B cell (primary cell): ENCODE data around the gene NLGN1. TPM values are rescaled to one million over a fixed set of nuclear protein-coding genes. Genes with fewer than 3 reads are reported as not detected.

ENCODE experiments used
- ATAC-seq: fragments of 200-7000 bp; cut with Tn5 transposase; one replicate; pipeline ENCODE4 v1.10.0; 2021; ENCODE audit warnings: low read depth, mild to moderate bottlenecking, moderate number of reproducible peaks, moderate library complexity
- CTCF ChIA-PET: fragments of 350-600 bp; sonication (Branson Sonifier 250); formaldehyde crosslinking; loops from one replicate; lab custom pipeline; 2021; ENCODE audit warnings: antibody characterized with exemption, inconsistent platforms; lab: Charles Lee
- POLR2A ChIA-PET: fragments of 350-600 bp; sonication (Branson Sonifier 250); formaldehyde crosslinking; loops from one replicate; lab custom pipeline; 2021; ENCODE audit warnings: antibody characterized with exemption; lab: Charles Lee
- DNase-seq: peaks from one replicate; pipeline ENCODE4 v3.0.0; 2013
- H2AFZ ChIP-seq: 2 replicates; pipeline ENCODE4 v1.6.1; 2012; ENCODE audit warnings: mild to moderate bottlenecking, low read depth, low read length; ENCODE audit not compliant: insufficient read depth, poor library complexity, severe bottlenecking
- H3K27ac ChIP-seq, 2 donors: 1 replicate in 1 of 2; 2 replicates in 1 of 2; pipeline ENCODE4 v1.5.1; 2012 to 2013; ENCODE audit warnings: low read length in 2 of 2, mild to moderate bottlenecking in 2 of 2, moderate library complexity in 1 of 2
- H3K27me3 ChIP-seq, 4 experiments: fragments of 200-600 bp in 1 of 4; sonication (generic) in 1 of 4; replicated peaks in 1 of 4; 1 replicate in 2 of 4; 2 replicates in 2 of 4; pipeline versions ENCODE4 v1.6.1 to v1.7.0; 2013 to 2016; ENCODE audit warnings: low read length in 3 of 4, mild to moderate bottlenecking in 2 of 4, mixed read lengths in 1 of 4, moderate library complexity in 1 of 4; ENCODE audit not compliant: insufficient read depth in 4 of 4, control insufficient read depth in 3 of 4; ENCODE audit errors: control extremely low read depth in 1 of 4
- H3K36me3 ChIP-seq, 2 experiments: replicated peaks in 1 of 2; 1 replicate in 1 of 2; 2 replicates in 1 of 2; pipeline versions ENCODE4 v1.6.1 to v1.7.1; 2013; ENCODE audit warnings: low read length in 1 of 2; ENCODE audit not compliant: insufficient read depth in 2 of 2, control insufficient read depth in 1 of 2; ENCODE audit errors: control extremely low read depth in 1 of 2, extremely low read depth in 1 of 2
- H3K4me1 ChIP-seq, 2 donors: fragments of 200-600 bp in 1 of 2; sonication (generic) in 1 of 2; 1 replicate in 1 of 2; 2 replicates in 1 of 2; pipeline versions ENCODE4 v1.5.1 to v1.6.1; 2013 to 2017; ENCODE audit warnings: low read length in 2 of 2; ENCODE audit not compliant: control insufficient read depth in 2 of 2, insufficient read depth in 2 of 2
- H3K4me2 ChIP-seq: replicated peaks from 2 replicates; pipeline ENCODE3; 2012; ENCODE audit warnings: mild to moderate bottlenecking, low read depth, low read length; ENCODE audit not compliant: poor library complexity, severe bottlenecking
- H3K4me3 ChIP-seq, 5 experiments: fragments of 200-600 bp in 1 of 5; sonication (generic) in 1 of 5; 1 replicate in 3 of 5; 2 replicates in 2 of 5; pipeline versions ENCODE4 v1.5.1 to v1.7.0; 2011 to 2016; ENCODE audit warnings: low read length in 4 of 5, mild to moderate bottlenecking in 4 of 5, low read depth in 2 of 5, control low read depth in 1 of 5, moderate library complexity in 1 of 5; ENCODE audit not compliant: insufficient read depth in 1 of 5; ENCODE audit errors: control extremely low read depth in 1 of 5, extremely low read depth in 1 of 5
- H3K79me2 ChIP-seq: fragments of 200-600 bp; sonication (generic); one replicate; pipeline ENCODE4 v1.6.0; 2016; ENCODE audit warnings: low read length; ENCODE audit not compliant: control insufficient read depth, insufficient read depth
- H3K9ac ChIP-seq: fragments of 200-600 bp; sonication (generic); 2 replicates; pipeline ENCODE4 v1.6.1; 2017; ENCODE audit warnings: mild to moderate bottlenecking, low read length, moderate library complexity
- H3K9me3 ChIP-seq, 3 donors: one replicate each; pipeline versions ENCODE4 v1.6.1 to v1.7.1; 2013; ENCODE audit warnings: low read length in 2 of 3; ENCODE audit not compliant: control insufficient read depth in 2 of 3, insufficient read depth in 1 of 3; ENCODE audit errors: control extremely low read depth in 1 of 3
- H4K20me1 ChIP-seq: 2 replicates; pipeline ENCODE4 v1.6.0; 2012; ENCODE audit warnings: mild to moderate bottlenecking, low read length; ENCODE audit not compliant: insufficient read depth, control insufficient read depth, poor library complexity, severe bottlenecking
- H3K27ac Mint-ChIP-seq: one replicate; pipeline ENCODE4 v1.8.0; 2021; ENCODE audit warnings: mixed read lengths
- H3K27me3 Mint-ChIP-seq: one replicate; pipeline ENCODE4 v1.8.0; 2021; ENCODE audit warnings: mixed read lengths
- H3K4me1 Mint-ChIP-seq: one replicate; pipeline ENCODE4 v1.8.0; 2021; ENCODE audit warnings: mixed read lengths
- H3K4me3 Mint-ChIP-seq: one replicate; pipeline ENCODE4 v1.8.0; 2021; ENCODE audit warnings: mixed read lengths
- H3K9me3 Mint-ChIP-seq: one replicate; pipeline ENCODE4 v1.8.0; 2022; ENCODE audit warnings: mixed read lengths; ENCODE audit not compliant: insufficient read depth
- CTCF ChIP-seq: fragments of 200-600 bp; IDR thresholded peaks from one replicate; pipeline ENCODE4 v1.8.0; 2022; ENCODE audit warnings: antibody characterized with exemption, mild to moderate bottlenecking
- EZH2 ChIP-seq: IDR thresholded peaks from 2 replicates; pipeline ENCODE4 v1.6.1; 2012; ENCODE audit warnings: borderline replicate concordance, low read depth, mild to moderate bottlenecking, moderate library complexity, low read length; ENCODE audit not compliant: insufficient read depth, poor library complexity, severe bottlenecking
- WGBS: methylation state at CpG from one replicate; pipeline ENCODE4 v1.1.5; 2013; ENCODE audit warnings: missing lambda C conversion rate; ENCODE audit not compliant: insufficient coverage; 5-methylcytosine and 5-hydroxymethylcytosine counted together
- intact Hi-C: fragments of 100-400 bp; cut with micrococcal nuclease; formaldehyde crosslinking; loops from one replicate; pipeline ENCODE4 v1.10.0; 2022
- polyA plus RNA-seq: library from polyadenylated mRNA; depleted of rRNA; stranded (reverse); fragments of >200 nt; gene quantifications from 2 replicates; pipeline ENCODE4 v1.2.3, GENCODE V29; 2012
- total RNA-seq, 2 donors: library from RNA; stranded (reverse); fragments of 120-200 nt in 1 of 2; gene quantifications; 1 replicate in 1 of 2; 2 replicates in 1 of 2; pipeline versions ENCODE4 v1.2.3 to v1.2.4, GENCODE V29; 2013 to 2022

Gene NLGN1
- total and polyA plus RNA-seq, 2 donors (not counting 1 experiment from before 2014, with no cell fraction given), result not detected

GRCh38 chr3:174159604-174160003 lies 762.1 kb downstream of the NLGN1 start:
- H3K4me3 Mint-ChIP-seq, result no peak overlapping the region

GRCh38 chr3:174162550-174162949 lies 765.0 kb downstream of the NLGN1 start:
- Mint-ChIP-seq H3K4me3 (no peak overlapping the region), H3K4me1 (no peaks in the 10 kb centered on the region), H3K27me3 (no peaks in the 10 kb centered on the region), H3K9me3 (peaks cover 12% of the 10 kb centered on the region), H3K27ac (no peak overlapping the region)
- WGBS, result no CpG with 5 or more reads among the region's 1 CpG
- H3K27ac ChIP-seq, result no peak overlapping the region
- no peaks in the 10 kb centered on the region for H3K27me3 ChIP-seq
- H3K4me3 ChIP-seq, result no peak overlapping the region
- no peaks in the 10 kb centered on the region for H3K4me1 ChIP-seq
- H4K20me1 ChIP-seq, result no peaks in the 10 kb centered on the region
- no peak overlapping the region for H2AFZ ChIP-seq
- intact Hi-C loops, result no loop called here
- no peak overlapping the region for H3K4me2 ChIP-seq
- H3K79me2 ChIP-seq, result no peaks in the 10 kb centered on the region
- no peak for TF ChIP-seq CTCF
- ChIA-PET POLR2A (no interaction called here), CTCF (no interaction called here)
- no peak overlapping the region for H3K9ac ChIP-seq
- no peak for ATAC-seq
- H3K36me3 ChIP-seq, result no peaks in the 10 kb centered on the region
- no peak for DNase-seq
- H3K9me3 ChIP-seq, result peaks cover 0 to 2% (median 0%) of the 10 kb centered on the region in 3 donors

More at GRCh38 chr3:174159604-174160003, 762.1 kb downstream of the NLGN1 start:
- H3K79me2 ChIP-seq, result no peaks in the 10 kb centered on the region
- H3K27ac Mint-ChIP-seq, result no peak overlapping the region
- H4K20me1 ChIP-seq, result no peaks in the 10 kb centered on the region
- no peak for ATAC-seq
- H3K4me1 ChIP-seq, result no peaks in the 10 kb centered on the region
- peaks cover 0 to 1% (median 0%) of the 10 kb centered on the region in 3 donors for H3K9me3 ChIP-seq
- H3K9me3 Mint-ChIP-seq, result peaks cover 6% of the 10 kb centered on the region
- TF ChIP-seq EZH2 (no peak), CTCF (no peak)
- no peak overlapping the region for H3K4me3 ChIP-seq
- POLR2A ChIA-PET, result no interaction called here
- no peak for DNase-seq
- intact Hi-C loops, result no loop called here
- no peak overlapping the region for H3K9ac ChIP-seq
- no peaks in the 10 kb centered on the region for H3K27me3 Mint-ChIP-seq
- CTCF ChIA-PET, result no interaction called here
- no peak overlapping the region for H3K27ac ChIP-seq
- no CpG with 5 or more reads among the region's 3 CpGs for WGBS
- H3K27me3 ChIP-seq, result no peaks in the 10 kb centered on the region
- H3K36me3 ChIP-seq, result no peaks in the 10 kb centered on the region
- no peaks in the 10 kb centered on the region for H3K4me1 Mint-ChIP-seq
- H2AFZ ChIP-seq, result no peak overlapping the region
- H3K4me2 ChIP-seq, result no peak overlapping the region
